ENCODE results near the gene DRAM1.

- TF ChIP-seq POLR2A (IDR thresholded peaks at IDR 0.05) = no peak
- no peak for TF ChIP-seq CTCF (IDR thresholded peaks at IDR 0.05)
Observed at GRCh38 chr12:101859664-101860607, 17.4 kb upstream of the DRAM1 start.
